HG02623 (cell line): ENCODE data around the gene KANSL1.

Experiments used
- ATAC-seq: cut with Tn5 transposase; IDR thresholded peaks from one replicate; pipeline ENCODE4 v1.9.1; 2021; ENCODE audit warnings: moderate library complexity; ENCODE audit not compliant: unreplicated experiment

KANSL1 gene

DNA sequence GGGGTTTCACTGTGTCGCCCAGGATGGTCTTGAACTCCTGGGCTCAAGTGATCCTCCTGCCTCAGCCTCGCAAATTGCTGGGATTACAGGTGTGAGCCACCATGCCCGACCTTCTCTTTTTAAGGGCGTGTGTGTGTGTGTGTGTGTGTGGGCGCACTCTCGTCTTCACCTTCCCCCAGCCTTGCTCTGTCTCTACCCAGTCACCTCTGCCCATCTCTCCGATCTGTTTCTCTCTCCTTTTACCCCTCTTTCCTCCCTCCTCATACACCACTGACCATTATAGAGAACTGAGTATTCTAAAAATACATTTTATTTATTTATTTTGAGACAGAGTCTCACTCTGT is 190.3 kb downstream of the KANSL1 start:
- no peak for ATAC-seq

DNA sequence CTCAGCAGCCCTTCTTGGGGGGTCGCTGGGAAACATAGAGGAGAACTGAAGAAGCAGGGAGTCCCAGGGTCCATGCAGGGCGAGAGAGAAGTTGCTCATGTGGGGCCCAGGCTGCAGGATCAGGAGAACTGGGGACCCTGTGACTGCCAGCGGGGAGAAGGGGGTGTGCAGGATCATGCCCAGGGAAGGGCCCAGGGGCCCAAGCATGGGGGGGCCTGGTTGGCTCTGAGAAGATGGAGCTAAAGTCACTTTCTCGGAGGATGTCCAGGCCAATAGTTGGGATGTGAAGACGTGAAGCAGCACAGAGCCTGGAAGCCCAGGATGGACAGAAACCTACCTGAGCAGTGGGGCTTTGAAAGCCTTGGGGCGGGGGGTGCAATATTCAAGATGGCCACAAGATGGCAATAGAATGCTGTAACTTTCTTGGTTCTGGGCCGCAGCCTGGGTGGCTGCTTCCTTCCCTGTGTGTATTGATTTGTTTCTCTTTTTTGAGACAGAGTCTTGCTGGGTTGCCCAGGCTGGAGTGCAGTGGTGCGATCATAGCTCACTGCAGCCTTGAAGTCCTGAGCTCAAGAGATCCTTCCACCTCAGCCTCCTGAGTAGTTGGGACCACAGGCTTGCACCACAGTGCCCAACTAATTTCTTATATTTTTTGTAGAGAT is 190.8 kb downstream of the KANSL1 start:
- ATAC-seq: no peak

GRCh38 chr17:46001390-46002310 is 191.6 kb downstream of the KANSL1 start:
- no peak for ATAC-seq

GRCh38 chr17:46000757-46001156 is 192.5 kb downstream of the KANSL1 start:
- no peak for ATAC-seq

- no peak for ATAC-seq
Measured at GRCh38 chr17:46000292-46000691, 192.9 kb downstream of the KANSL1 start.

DNA sequence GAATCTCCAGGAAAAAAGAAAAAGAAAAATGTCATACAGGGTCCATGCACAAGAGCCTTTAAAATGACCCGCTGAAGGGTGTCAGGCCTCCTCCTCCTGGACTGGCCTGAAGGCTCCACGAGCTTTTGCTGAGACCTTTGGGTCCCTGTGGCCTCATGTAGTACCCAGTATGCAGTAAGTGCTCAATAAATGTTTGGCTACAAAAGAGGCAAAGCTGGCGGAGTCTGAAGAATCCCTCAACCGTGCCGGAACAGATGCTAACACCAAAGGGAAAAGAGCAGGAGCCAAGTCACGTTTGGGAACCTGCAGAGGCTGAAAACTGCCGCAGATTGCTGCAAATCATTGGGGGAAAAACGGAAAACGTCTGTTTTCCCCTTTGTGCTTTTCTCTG is 193.3 kb downstream of the KANSL1 start:
- no peak for ATAC-seq

DNA sequence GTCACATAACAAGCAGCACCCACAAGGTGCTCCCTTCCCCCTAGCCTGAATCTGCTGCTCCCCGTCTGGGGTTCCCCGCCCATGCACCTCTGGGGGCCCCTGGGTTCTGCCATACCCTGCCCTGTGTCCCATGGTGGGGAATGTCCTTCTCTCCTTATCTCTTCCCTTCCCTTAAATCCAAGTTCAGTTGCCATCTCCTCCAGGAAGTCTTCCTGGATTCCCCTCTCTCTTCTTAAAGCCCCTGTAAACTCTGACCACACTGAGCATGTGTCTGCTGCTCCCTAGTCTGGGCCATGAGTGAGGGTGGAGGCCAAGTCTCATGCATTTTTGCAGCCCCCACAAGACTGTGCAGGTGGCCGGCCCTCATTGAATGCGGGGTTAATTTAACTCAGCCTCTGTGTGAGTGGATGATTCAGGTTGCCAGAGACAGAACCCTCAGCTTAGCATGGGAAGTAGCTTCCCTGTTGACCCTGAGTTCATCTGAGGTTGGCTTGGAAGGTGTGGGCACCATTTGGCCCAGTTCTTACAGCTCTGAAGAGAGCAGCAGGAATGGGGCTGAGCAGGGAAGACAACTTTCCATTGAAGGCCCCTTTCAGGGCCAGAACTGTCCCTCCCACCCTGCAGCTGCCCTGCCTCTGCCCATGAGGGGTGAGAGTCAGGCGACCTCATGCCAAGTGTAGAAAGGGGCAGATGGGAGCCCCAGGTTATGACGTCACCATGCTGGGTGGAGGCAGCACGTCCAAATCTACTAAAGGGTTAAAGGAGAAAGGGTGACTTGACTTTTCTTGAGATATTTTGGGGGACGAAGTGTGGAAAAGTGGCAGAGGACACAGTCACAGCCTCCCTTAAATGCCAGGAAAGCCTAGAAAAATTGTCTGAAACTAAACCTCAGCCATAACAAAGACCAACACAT is 194.0 kb downstream of the KANSL1 start, which contains the start of gene STH:
STH (plus strand) TSS at position 264 of the 913 bp plus-strand sequence; CDS start at position 294, 30 bp downstream.
- no peak for ATAC-seq

DNA sequence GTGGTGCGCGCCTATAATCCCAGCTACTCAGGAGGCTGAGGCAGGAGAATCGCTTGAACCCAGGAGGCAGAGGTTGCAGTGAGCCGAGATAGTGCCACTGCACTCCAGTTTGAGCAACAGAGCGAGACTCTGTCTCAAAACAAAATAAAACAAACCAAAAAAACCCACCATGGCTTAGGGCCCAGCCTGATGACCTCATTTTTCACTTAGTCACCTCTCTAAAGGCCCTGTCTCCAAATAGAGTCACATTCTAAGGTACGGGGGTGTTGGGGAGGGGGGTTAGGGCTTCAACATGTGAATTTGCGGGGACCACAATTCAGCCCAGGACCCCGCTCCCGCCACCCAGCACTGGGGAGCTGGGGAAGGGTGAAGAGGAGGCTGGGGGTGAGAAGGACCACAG is 195.6 kb downstream of the KANSL1 start:
- no peak for ATAC-seq

DNA sequence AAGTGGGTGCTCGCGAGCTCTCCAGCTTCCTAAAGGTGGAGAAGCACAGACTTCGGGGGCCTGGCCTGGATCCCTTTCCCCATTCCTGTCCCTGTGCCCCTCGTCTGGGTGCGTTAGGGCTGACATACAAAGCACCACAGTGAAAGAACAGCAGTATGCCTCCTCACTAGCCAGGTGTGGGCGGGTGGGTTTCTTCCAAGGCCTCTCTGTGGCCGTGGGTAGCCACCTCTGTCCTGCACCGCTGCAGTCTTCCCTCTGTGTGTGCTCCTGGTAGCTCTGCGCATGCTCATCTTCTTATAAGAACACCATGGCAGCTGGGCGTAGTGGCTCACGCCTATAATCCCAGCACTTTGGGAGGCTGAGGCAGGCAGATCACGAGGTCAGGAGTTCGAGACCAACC is 196.1 kb downstream of the KANSL1 start:
- ATAC-seq: no peak

DNA sequence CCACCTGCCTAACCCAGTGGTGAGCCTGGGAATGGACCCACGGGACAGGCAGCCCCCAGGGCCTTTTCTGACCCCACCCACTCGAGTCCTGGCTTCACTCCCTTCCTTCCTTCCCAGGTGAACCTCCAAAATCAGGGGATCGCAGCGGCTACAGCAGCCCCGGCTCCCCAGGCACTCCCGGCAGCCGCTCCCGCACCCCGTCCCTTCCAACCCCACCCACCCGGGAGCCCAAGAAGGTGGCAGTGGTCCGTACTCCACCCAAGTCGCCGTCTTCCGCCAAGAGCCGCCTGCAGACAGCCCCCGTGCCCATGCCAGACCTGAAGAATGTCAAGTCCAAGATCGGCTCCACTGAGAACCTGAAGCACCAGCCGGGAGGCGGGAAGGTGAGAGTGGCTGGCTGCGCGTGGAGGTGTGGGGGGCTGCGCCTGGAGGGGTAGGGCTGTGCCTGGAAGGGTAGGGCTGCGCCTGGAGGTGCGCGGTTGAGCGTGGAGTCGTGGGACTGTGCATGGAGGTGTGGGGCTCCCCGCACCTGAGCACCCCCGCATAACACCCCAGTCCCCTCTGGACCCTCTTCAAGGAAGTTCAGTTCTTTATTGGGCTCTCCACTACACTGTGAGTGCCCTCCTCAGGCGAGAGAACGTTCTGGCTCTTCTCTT is 196.8 kb downstream of the KANSL1 start:
- ATAC-seq: no peak

- ATAC-seq: no peak
Measured at GRCh38 chr17:45995627-45996270, 197.5 kb downstream of the KANSL1 start.

GRCh38 chr17:45994987-45995386 is 198.2 kb downstream of the KANSL1 start:
- ATAC-seq: no peak

GRCh38 chr17:45993962-45994627 is 199.1 kb downstream of the KANSL1 start:
- no peak for ATAC-seq

DNA sequence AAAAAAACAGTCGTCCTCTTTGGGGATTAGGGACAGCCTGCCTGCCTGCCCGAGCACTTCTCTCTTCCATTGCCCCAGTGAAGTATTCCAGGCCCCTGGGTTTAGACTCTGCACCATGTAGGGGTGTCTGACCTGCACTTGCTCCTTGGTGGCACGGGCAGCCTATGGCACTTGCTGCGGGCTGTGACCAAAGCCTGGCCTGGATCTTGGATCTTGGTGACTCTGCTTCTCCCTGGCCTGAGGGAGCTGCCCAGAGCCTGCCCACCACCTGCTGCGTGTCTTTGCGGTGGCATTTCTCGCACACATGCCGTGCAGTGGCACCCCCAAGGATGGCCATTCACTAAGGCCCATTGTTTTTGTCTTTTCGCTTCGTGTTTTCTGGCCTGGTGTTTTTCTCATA is 200.3 kb downstream of the KANSL1 start:
- no peak for ATAC-seq

DNA sequence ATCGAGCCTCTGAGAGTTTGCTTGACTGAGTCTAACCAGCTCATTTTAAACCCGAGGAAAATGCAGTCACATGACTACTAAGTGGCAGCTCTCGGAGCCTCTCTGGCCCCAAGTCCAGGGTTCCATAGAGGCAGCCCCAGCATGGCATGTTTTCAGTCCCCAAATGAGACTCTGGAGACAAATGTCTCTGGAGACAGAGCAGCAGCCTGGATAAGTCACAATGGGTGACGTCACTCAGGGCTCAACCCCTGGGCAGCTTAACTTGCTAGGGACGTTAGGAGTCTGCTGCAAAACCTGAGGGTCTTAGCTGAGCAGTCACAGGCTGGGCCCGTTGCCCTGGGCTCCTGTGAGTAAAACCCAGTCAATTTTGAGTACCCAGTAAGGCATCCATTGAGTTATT is 201.1 kb downstream of the KANSL1 start:
- no peak for ATAC-seq

DNA sequence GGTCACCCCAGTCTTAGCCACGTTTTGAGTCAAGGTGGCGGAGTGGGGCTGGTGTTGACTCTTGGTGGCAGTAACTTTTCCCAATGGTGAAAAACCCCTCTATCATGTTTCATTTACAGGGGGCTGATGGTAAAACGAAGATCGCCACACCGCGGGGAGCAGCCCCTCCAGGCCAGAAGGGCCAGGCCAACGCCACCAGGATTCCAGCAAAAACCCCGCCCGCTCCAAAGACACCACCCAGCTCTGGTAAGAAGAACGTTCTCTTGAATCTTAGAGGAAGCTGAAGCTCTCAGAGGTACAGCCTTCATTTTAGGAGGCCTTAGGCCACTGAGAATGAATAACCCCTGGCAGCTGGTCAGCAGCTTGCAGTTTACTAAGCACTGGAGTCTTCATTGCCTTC is 201.9 kb downstream of the KANSL1 start:
- no peak for ATAC-seq

- ATAC-seq: no peak
Measured at GRCh38 chr17:45990886-45991285, 202.3 kb downstream of the KANSL1 start.

DNA sequence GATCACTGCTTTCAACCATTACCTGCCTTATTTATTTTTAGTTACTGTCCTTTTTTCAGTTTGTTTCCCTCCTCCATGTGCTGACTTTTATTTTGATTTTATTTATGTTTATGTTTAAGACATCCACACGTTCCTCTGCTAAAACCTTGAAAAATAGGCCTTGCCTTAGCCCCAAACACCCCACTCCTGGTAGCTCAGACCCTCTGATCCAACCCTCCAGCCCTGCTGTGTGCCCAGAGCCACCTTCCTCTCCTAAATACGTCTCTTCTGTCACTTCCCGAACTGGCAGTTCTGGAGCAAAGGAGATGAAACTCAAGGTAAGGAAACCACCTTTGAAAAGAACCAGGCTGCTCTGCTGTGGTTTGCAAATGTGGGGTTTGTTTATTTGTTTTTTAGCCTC is 203.5 kb downstream of the KANSL1 start:
- no peak for ATAC-seq

DNA sequence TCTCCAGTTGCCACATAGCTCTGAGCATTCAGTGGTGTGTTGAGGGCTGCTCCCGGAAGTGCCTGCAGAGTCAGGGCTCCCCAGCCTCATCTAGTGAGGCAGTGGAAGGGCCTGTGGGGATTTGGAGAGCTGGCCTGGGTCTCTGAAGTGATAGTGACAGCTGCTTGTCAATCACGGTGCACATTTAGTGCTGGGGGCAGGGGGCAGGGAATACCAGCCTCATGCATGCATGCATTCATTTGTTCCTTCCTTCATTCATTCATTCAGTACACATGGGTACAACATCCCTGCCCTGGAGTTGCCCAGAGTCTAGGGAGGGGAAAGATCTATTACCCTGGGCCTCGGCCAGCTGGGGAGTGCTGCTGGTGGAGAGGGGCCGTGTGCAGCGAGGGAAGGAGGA is 205.5 kb downstream of the KANSL1 start:
- ATAC-seq: no peak

- ATAC-seq: no peak
Measured at GRCh38 chr17:45986056-45986455, 207.2 kb downstream of the KANSL1 start.
